Activated CD4-positive, alpha-beta T cell treated with anti-CD3 and anti-CD28 coated beads, Interleukin-2, amount 10 ng/mL, durations not matched to agents 7 days and 5 days (primary cell): ENCODE results near the gene GNAS-AS1. TPM values are rescaled to one million over a fixed set of nuclear protein-coding genes. Genes with fewer than 3 reads are reported as not detected.
A peak's percentile ranks its signal among the peaks of the same experiment; 100 is the strongest.

Source experiments
- CTCF ChIA-PET: fragments of 350-600 bp; sonication (Branson Sonifier 250); formaldehyde crosslinking; loops from one replicate; lab custom pipeline; 2021; ENCODE audit warnings: antibody characterized with exemption; lab: Charles Lee
- POLR2A ChIA-PET: fragments of 350-600 bp; sonication (Branson Sonifier 250); formaldehyde crosslinking; loops from one replicate; lab custom pipeline; 2021; ENCODE audit warnings: antibody characterized with exemption; lab: Charles Lee
- DNase-seq: peaks from one replicate; pipeline ENCODE4 v3.0.0-alpha.2; 2020
- H3K27ac Mint-ChIP-seq: one replicate; pipeline ENCODE4 v1.8.0; 2021; ENCODE audit warnings: mild to moderate bottlenecking, moderate library complexity, mixed read lengths
- H3K27me3 Mint-ChIP-seq: one replicate; pipeline ENCODE4 v1.8.0; 2021; ENCODE audit warnings: mixed read lengths
- H3K36me3 Mint-ChIP-seq: one replicate; pipeline ENCODE4 v1.8.0; 2021; ENCODE audit warnings: low read depth, mixed read lengths
- H3K4me1 Mint-ChIP-seq: one replicate; pipeline ENCODE4 v1.8.0; 2021; ENCODE audit warnings: mixed read lengths
- H3K4me3 Mint-ChIP-seq: one replicate; pipeline ENCODE4 v1.8.0; 2021; ENCODE audit warnings: mild to moderate bottlenecking, moderate library complexity, mixed read lengths
- H3K9me3 Mint-ChIP-seq: one replicate; pipeline ENCODE4 v1.8.0; 2021; ENCODE audit warnings: mixed read lengths
- total RNA-seq, 2 experiments: library from RNA; stranded (reverse); gene quantifications; one replicate each; pipeline ENCODE4 v1.2.3, GENCODE V29; 2021

GNAS-AS1 gene
- total RNA-seq, 2 experiments from 2014 or later, result 0.96 to 1.5 TPM

DNA sequence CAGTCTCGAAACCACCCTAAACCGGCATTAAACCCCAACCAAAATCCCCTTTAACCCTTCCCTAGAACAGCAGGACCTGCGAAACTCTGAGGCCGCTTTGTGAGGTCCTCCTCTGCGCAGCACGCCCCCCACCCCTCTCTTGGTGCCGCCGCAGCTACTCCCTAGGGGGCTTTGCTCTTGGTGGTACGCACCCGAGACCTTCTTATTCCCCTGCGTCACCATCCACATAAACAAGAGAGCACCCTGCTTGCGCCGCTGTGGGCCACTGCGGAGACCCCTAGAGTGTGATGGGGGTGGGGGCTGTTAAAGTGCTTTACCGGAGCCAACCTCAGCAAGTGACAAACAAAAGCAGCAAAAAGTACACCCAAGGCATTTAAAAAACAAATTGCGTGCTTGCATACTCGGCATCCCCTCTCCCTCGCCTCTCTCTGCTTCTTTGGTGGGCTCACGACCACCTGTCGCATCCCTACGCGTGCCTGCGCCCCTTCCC, 1.3 kb upstream of the GNAS-AS1 start:
- peaks cover 61% of the 10 kb centered on the region for H3K27me3 Mint-ChIP-seq
- H3K27ac Mint-ChIP-seq, result no peak overlapping the region
- DNase-seq, result no peak
- no peaks in the 10 kb centered on the region for H3K9me3 Mint-ChIP-seq
- ChIA-PET CTCF (interaction anchor here (0.9 to 3.2 kb wide), 4 partner anchors 15 to 201 kb away, joined by 3 to 19 read pairs (median 3); partner anchors contain the start of gene STX16), POLR2A (interaction anchor here (0.6 kb wide), 1 partner anchor 241 kb away, joined by 5 read pairs; no protein-coding TSS in a partner anchor)
- H3K4me1 Mint-ChIP-seq, result peaks cover 47% of the 10 kb centered on the region
- peak overlapping the region; percentile 85 for H3K4me3 Mint-ChIP-seq
- H3K36me3 Mint-ChIP-seq, result no peaks in the 10 kb centered on the region

DNA sequence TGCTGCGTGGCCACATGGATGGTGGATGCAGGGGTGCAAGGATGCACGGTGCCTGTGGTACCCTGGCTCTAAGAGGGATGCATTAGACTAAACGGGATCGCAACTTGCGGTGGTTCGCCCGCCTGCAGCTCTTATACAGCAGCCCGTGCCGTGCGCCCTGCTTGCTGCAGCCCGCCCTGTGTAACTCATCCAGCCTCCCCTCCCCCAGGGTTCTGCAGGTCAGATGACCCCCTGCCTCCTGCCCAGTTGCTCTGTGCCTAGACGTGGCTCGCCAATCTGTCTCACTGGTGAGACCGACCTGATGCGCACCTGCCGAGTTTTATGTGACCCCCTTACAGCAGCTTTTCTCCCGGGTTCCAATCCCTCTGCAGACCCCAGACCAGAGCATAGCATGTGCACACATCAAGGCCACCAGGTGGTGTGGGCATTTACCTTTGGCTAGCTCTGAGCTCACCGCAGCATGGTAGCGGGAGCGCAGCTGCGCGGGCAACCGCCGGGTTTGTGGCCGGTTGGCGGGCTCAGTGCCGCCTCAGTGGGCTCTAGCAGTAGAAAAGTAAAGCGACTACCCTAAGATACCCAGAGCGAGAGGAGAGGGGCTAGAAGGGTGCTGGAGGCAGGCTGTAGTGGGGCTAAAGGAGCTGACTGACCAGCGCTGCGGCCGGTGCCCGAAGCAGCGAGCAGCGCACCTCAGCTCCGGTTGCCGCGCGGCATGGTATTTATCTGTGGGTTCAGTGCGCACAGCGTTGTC, 693 bp upstream of the GNAS-AS1 start:
- Mint-ChIP-seq H3K4me1 (peaks cover 49% of the 10 kb centered on the region), H3K36me3 (no peaks in the 10 kb centered on the region), H3K27me3 (peaks cover 59% of the 10 kb centered on the region), H3K9me3 (no peaks in the 10 kb centered on the region), H3K27ac (no peak overlapping the region), H3K4me3 (peak overlapping the region; percentile 85)
- POLR2A ChIA-PET, result no interaction called here
- CTCF ChIA-PET, result interaction anchor here (1.2 to 3.2 kb wide), 3 partner anchors 9 to 201 kb away, joined by 3 to 19 read pairs (median 4); partner anchors contain the start of gene STX16
- DNase-seq, result no peak

DNA sequence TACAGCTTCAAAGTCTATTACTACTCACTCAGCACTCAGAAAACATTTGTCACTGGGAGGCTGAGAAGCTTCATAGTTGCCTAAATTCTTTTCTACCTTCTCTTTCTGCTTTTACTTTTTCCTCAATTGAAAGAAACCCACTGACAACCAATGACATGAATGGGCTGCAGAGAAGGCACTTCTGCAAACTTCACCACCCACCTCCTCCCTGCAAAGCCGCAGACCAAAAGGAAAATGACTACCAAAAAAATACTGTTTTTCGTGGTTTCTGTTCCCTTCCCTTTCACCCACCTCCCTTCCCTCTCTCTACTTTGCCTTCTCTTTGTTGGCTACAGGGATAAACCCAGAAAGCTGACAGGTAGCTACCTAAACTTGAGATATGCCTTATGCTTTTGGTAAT, 3.2 kb downstream of the GNAS-AS1 start:
- ChIA-PET POLR2A (no interaction called here), CTCF (interaction anchor here (0.8 to 1.0 kb wide), 2 partner anchors 23 to 200 kb away, joined by 3 read pairs; no protein-coding TSS in a partner anchor)
- no peak for DNase-seq
- H3K4me3 Mint-ChIP-seq, result no peak overlapping the region
- H3K4me1 Mint-ChIP-seq, result peaks cover 41% of the 10 kb centered on the region
- no peaks in the 10 kb centered on the region for H3K9me3 Mint-ChIP-seq
- H3K27ac Mint-ChIP-seq, result no peak overlapping the region
- peaks cover 76% of the 10 kb centered on the region for H3K27me3 Mint-ChIP-seq
- H3K36me3 Mint-ChIP-seq, result no peaks in the 10 kb centered on the region

DNA sequence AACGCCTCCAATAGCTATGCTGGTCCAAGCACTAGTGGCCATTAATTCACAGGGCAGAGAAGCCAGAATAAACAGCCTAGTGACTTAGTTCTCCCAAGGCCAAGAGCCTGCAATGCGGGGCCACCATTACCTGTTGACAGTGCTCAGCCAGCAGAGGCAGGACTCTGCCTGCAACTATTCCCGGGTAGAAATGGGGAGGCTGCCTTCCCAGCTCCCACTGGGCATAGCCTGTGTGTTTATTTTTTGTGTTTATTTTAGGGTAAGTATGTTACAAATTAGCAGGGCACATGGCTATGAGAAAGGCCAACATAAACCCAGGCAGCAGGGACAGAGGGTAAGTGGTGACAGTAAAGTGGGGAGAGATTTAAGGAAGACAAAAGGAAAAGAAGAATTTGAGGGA, 5.0 kb downstream of the GNAS-AS1 start:
- peaks cover 37% of the 10 kb centered on the region for H3K4me1 Mint-ChIP-seq

DNA sequence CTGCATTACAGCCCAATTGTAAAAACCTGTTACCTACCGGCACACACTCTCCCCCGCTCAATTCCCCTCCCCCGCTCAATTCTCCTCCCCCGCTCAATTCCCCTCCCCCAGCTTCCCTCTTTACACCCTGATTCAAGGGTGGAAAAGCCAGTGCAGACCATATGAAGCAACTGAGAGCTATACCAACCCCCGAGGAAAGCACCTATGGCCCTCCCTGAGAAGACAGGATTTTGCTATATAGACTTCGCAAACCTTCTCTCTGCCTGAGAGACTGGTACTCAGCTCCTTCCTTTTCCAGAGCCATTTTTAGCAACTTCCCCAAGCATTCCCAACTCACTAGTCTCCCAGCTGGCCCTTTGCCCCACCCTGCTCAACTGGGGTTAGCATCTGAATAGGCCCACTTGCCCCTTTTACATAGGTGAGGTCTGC, 7.6 kb downstream of the GNAS-AS1 start:
- Mint-ChIP-seq H3K9me3 (no peaks in the 10 kb centered on the region), H3K4me3 (no peak overlapping the region), H3K27me3 (peaks cover 88% of the 10 kb centered on the region), H3K4me1 (peaks cover 26% of the 10 kb centered on the region), H3K27ac (no peak overlapping the region), H3K36me3 (peaks cover 1% of the 10 kb centered on the region)
- ChIA-PET POLR2A (no interaction called here), CTCF (no interaction called here)
- no peak for DNase-seq

More for the DNA sequence above, 5.0 kb downstream of the GNAS-AS1 start:
- CTCF ChIA-PET, result interaction anchor here (1.7 kb wide), 1 partner anchor 195 kb away, joined by 4 read pairs; the partner anchor contains the start of gene STX16
- Mint-ChIP-seq H3K36me3 (peaks cover 1% of the 10 kb centered on the region), H3K9me3 (no peaks in the 10 kb centered on the region), H3K27me3 (peaks cover 76% of the 10 kb centered on the region), H3K27ac (no peak overlapping the region), H3K4me3 (no peak overlapping the region)
- POLR2A ChIA-PET, result interaction anchor here (0.6 kb wide), 1 partner anchor 481 kb away, joined by 3 read pairs; no protein-coding TSS in a partner anchor
- DNase-seq, result no peak

DNA sequence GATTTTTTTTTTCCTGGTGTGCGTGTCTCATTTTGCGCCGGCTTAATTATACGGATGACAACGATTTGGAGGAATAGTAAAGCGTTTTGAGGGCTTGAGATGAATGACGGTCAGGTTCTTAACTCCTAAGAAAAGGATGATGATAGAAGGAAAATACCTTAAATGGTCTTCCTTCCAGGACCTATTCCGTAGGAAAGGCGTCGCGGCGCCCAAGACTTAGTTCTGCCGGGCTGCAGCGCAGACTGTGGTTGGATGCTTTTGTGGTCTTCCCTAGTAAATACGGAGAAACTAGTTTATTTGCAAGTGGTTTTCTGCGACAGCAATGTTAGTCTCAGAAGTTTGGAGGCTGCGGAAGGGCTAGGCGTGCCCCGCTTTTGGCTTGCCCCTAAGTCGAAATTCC, 8.4 kb downstream of the GNAS-AS1 start:
- no peak for DNase-seq
- Mint-ChIP-seq H3K4me1 (peaks cover 25% of the 10 kb centered on the region), H3K36me3 (peaks cover 1% of the 10 kb centered on the region), H3K27ac (no peak overlapping the region), H3K27me3 (peaks cover 84% of the 10 kb centered on the region), H3K9me3 (no peaks in the 10 kb centered on the region), H3K4me3 (peak overlapping the region; percentile 4)
- POLR2A ChIA-PET, result no interaction called here
- CTCF ChIA-PET, result no interaction called here

DNA sequence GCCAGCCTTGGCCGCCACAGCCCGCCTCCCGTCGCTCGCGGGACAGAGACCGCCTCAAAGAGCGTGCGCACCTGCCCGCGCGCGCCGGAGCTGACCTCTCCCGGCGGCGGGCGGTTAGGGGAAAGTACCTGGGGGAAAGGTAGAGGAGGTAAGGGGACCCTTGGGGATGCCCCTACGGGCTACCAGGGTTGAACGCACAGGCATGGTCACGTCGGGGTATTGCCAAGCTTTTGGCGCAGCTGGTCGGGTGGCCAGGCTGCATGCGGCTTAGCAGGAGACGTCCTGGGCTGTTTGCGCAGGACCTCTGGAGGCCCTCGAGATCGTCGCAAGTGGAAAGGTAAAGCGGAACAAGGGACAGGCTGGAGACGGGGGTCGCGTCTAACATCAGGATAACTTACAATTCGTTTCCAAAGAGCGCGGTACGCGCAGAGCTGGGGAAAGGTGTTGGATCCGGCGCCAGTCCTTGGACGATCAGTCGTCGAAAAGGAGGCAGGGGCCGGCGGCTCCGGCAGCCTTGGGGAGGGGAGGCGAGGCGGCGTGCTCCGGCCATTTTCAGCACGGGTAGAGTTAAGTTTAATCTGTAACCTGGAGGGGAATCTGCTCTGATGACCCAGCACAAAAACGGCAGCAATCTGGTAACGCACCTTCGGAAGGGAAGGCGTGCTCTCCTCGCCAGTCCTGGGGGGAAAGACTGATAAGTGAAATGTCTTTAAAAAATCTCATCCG, 9.0 kb downstream of the GNAS-AS1 start:
- H3K27me3 Mint-ChIP-seq, result peaks cover 79% of the 10 kb centered on the region
- peaks cover 20% of the 10 kb centered on the region for H3K4me1 Mint-ChIP-seq
- H3K36me3 Mint-ChIP-seq, result peaks cover 1% of the 10 kb centered on the region
- no peak for DNase-seq
- peak overlapping the region; percentile 4 for H3K4me3 Mint-ChIP-seq
- CTCF ChIA-PET, result no interaction called here
- H3K9me3 Mint-ChIP-seq, result no peaks in the 10 kb centered on the region
- H3K27ac Mint-ChIP-seq, result no peak overlapping the region
- POLR2A ChIA-PET, result no interaction called here

DNA sequence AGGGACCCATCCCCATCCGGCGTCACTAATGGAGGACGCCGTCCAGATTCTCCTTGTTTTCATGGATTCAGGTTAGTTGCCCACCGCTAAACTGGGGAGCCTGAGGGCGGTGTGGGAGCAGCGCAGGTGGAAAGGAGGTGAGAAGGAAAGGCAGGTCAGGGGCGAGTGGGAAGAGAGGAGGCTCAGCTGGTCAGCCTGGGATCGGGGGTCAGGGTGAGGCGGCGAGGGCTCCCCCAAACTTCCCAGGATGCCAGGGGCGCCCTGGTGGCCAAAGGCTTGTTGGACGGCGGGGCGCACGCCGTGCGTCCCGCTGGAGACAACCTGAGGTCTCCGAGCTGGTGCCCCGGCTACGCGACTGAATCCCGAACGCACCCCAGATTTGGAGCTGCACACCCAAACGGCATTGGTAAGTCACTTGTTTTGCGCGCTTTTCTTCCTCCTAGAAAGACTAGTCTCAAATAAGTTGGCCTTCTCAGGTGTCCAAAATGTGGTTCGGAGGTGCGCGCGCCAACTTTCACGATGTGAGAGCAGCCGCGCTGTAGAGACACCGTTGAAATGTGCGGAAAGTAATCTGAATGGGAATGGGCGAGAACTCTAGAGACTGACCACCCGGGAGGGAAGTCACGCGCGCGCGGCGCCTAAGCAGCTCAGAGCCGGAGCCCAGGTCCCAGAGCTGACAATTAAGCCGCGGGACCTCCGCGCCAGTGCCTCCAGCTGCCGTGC, 9.7 kb downstream of the GNAS-AS1 start:
- no peak for DNase-seq
- peaks cover 1% of the 10 kb centered on the region for H3K36me3 Mint-ChIP-seq
- POLR2A ChIA-PET, result no interaction called here
- no peak overlapping the region for H3K4me3 Mint-ChIP-seq
- no peaks in the 10 kb centered on the region for H3K9me3 Mint-ChIP-seq
- H3K4me1 Mint-ChIP-seq, result peaks cover 20% of the 10 kb centered on the region
- H3K27ac Mint-ChIP-seq, result no peak overlapping the region
- CTCF ChIA-PET, result interaction anchor here (1.6 kb wide), 1 partner anchor 359 kb away, joined by 5 read pairs; no protein-coding TSS in a partner anchor
- peaks cover 75% of the 10 kb centered on the region for H3K27me3 Mint-ChIP-seq

DNA sequence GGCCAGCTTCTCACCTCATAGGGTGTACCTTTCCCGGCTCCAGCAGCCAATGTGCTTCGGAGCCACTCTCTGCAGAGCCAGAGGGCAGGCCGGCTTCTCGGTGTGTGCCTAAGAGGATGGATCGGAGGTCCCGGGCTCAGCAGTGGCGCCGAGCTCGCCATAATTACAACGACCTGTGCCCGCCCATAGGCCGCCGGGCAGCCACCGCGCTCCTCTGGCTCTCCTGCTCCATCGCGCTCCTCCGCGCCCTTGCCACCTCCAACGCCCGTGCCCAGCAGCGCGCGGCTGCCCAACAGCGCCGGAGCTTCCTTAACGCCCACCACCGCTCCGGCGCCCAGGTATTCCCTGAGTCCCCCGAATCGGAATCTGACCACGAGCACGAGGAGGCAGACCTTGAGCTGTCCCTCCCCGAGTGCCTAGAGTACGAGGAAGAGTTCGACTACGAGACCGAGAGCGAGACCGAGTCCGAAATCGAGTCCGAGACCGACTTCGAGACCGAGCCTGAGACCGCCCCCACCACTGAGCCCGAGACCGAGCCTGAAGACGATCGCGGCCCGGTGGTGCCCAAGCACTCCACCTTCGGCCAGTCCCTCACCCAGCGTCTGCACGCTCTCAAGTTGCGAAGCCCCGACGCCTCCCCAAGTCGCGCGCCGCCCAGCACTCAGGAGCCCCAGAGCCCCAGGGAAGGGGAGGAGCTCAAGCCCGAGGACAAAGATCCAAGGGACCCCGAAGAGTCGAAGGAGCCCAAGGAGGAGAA, 10.5 kb downstream of the GNAS-AS1 start:
- no peak overlapping the region for H3K4me3 Mint-ChIP-seq
- H3K27me3 Mint-ChIP-seq, result peaks cover 71% of the 10 kb centered on the region
- POLR2A ChIA-PET, result no interaction called here
- DNase-seq, result no peak
- CTCF ChIA-PET, result interaction anchor here (0.5 to 1.6 kb wide), 5 partner anchors 189 to 610 kb away, joined by 3 to 5 read pairs (median 4); partner anchors contain the start of gene STX16
- no peaks in the 10 kb centered on the region for H3K9me3 Mint-ChIP-seq
- no peak overlapping the region for H3K27ac Mint-ChIP-seq
- H3K36me3 Mint-ChIP-seq, result peaks cover 1% of the 10 kb centered on the region
- peaks cover 20% of the 10 kb centered on the region for H3K4me1 Mint-ChIP-seq

DNA sequence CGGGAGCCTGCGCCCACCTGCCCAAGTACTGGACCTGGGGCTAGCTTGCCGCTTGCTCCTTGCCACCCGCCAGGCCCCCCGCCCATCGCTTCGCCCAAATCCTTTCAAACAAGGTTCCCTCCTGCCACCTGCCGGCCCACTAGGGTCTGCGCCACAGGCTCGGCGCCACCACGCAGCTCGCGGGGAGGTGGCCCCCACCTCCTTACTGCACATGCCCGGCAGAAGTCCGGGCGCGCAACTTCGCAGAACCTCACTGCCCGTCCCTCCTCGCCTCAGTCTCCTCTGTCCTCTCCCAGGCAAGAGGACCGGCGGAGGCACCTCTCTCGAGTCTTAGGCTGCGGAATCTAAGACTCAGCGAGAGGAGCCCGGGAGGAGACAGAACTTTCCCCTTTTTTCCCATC, 11.2 kb downstream of the GNAS-AS1 start:
- POLR2A ChIA-PET, result no interaction called here
- H3K27me3 Mint-ChIP-seq, result peaks cover 71% of the 10 kb centered on the region
- no peak overlapping the region for H3K4me3 Mint-ChIP-seq
- no peaks in the 10 kb centered on the region for H3K9me3 Mint-ChIP-seq
- peaks cover 1% of the 10 kb centered on the region for H3K36me3 Mint-ChIP-seq
- peak; percentile 38 for DNase-seq
- H3K4me1 Mint-ChIP-seq, result peaks cover 20% of the 10 kb centered on the region
- CTCF ChIA-PET, result interaction anchor here (0.5 to 1.6 kb wide), 7 partner anchors 9 to 358 kb away, joined by 3 to 5 read pairs (median 3); partner anchors contain the start of gene STX16
- H3K27ac Mint-ChIP-seq, result no peak overlapping the region

DNA sequence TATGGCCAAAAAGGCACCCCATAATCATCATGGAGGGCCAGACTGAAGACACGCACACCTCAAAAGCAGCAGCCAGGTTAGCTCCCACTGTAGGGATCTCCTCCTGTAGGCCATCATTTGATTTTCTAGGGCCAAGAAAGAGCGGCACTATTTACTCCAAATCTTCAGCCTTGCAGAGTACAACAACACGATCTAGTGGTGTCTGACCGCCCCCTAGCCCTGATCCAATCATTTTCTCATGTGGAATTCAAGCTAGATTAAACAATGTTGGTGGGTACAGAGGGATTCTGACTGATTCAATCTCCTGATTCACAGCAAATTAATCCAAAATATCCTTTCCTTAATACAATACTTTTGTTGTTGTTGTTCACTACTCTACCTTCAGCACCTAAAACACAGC, 12.5 kb downstream of the GNAS-AS1 start:
- H3K9me3 Mint-ChIP-seq, result no peaks in the 10 kb centered on the region
- peaks cover 59% of the 10 kb centered on the region for H3K27me3 Mint-ChIP-seq
- ChIA-PET CTCF (interaction anchor here (1.2 to 1.4 kb wide), 2 partner anchors 16 to 187 kb away, joined by 3 to 4 read pairs; partner anchors contain the start of gene STX16), POLR2A (no interaction called here)
- no peak for DNase-seq
- H3K36me3 Mint-ChIP-seq, result peaks cover 1% of the 10 kb centered on the region
- H3K27ac Mint-ChIP-seq, result no peak overlapping the region
- no peak overlapping the region for H3K4me3 Mint-ChIP-seq
- peaks cover 20% of the 10 kb centered on the region for H3K4me1 Mint-ChIP-seq
